ENCODE measurements around the gene CDIP1.

Gene CDIP1

DNA sequence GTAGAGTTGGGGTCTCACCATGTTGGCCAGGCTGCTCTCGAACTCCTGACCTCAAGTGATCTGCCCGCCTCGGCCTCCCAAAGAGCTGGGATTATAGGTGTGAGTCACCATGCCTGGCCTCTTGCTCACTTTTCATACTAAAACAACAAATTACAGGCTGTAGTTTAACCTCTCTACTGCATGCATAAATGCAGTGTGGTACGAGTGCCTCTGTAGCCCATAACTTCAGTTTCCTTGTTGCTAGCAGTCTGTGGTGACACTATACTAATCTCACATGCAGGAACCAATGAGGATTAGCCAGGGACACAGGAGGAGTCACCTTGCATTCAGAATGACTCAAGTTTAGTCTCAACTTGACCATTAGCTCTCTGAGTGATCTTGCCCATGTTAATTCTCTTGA, 42.3 kb downstream of the CDIP1 start:
- TF ChIP-seq CTCF (IDR thresholded peaks at IDR 0.05; ENCODE audit: borderline replicate concordance, control extremely low read depth, extremely low read depth, insufficient read depth, missing control alignments): no peak
- in situ Hi-C loops (cut with MboI; ENCODE audit: low sequenced_read_pairs, unreplicated experiment): no loop called here
- no peak for DNase-seq (ENCODE audit: low spot score)

GRCh38 chr16:4495766-4496165, 42.8 kb downstream of the CDIP1 start:
- in situ Hi-C loops (cut with MboI; ENCODE audit: low sequenced_read_pairs, unreplicated experiment): no loop called here
- DNase-seq (ENCODE audit: low spot score): no peak
- no peak for TF ChIP-seq CTCF (IDR thresholded peaks at IDR 0.05; ENCODE audit: borderline replicate concordance, control extremely low read depth, extremely low read depth, insufficient read depth, missing control alignments)

- no peak for TF ChIP-seq CTCF (IDR thresholded peaks at IDR 0.05; ENCODE audit: borderline replicate concordance, control extremely low read depth, extremely low read depth, insufficient read depth, missing control alignments)
- DNase-seq (ENCODE audit: low spot score): no peak
- in situ Hi-C loops (cut with MboI; ENCODE audit: low sequenced_read_pairs, unreplicated experiment): no loop called here
These were observed 43.7 kb downstream of the CDIP1 start for GRCh38 chr16:4494746-4495490.

- in situ Hi-C loops (cut with MboI; ENCODE audit: low sequenced_read_pairs, unreplicated experiment): no loop called here
- no peak for TF ChIP-seq CTCF (IDR thresholded peaks at IDR 0.05; ENCODE audit: borderline replicate concordance, control extremely low read depth, extremely low read depth, insufficient read depth, missing control alignments)
These were observed 46.7 kb downstream of the CDIP1 start for GRCh38 chr16:4491898-4492297.

GRCh38 chr16:4489030-4489429, 49.5 kb downstream of the CDIP1 start:
- in situ Hi-C loops (cut with MboI; ENCODE audit: low sequenced_read_pairs, unreplicated experiment): no loop called here
- TF ChIP-seq CTCF (IDR thresholded peaks at IDR 0.05; ENCODE audit: borderline replicate concordance, control extremely low read depth, extremely low read depth, insufficient read depth, missing control alignments): no peak
- DNase-seq (ENCODE audit: low spot score): no peak

More at GRCh38 chr16:4491898-4492297, 46.7 kb downstream of the CDIP1 start:
- DNase-seq (ENCODE audit: low spot score): no peak

- no peak for DNase-seq (ENCODE audit: low spot score)
- in situ Hi-C loops (cut with MboI; ENCODE audit: low sequenced_read_pairs, unreplicated experiment): no loop called here
- no peak for TF ChIP-seq CTCF (IDR thresholded peaks at IDR 0.05; ENCODE audit: borderline replicate concordance, control extremely low read depth, extremely low read depth, insufficient read depth, missing control alignments)
These were observed 50.0 kb downstream of the CDIP1 start for GRCh38 chr16:4488499-4488967.
